Omental fat pad (tissue), 4 donors: ENCODE results near the gene TXNDC17. TPM values are rescaled to one million over a fixed set of nuclear protein-coding genes. Genes with fewer than 3 reads are reported as not detected.

Experiments
- ATAC-seq: fragments of 150-250 bp; one replicate; pipeline ENCODE4 v1.9.1; 2016; ENCODE audit warnings: mild to moderate bottlenecking, moderate library complexity; ENCODE audit not compliant: low FRiP score
- DNase-seq: peaks from one replicate; pipeline ENCODE4 v3.0.0-alpha.2; 2019; ENCODE audit warnings: low spot score
- total RNA-seq, 4 donors: library from RNA; depleted of rRNA; stranded (reverse); fragments of >200 nt; gene quantifications; one replicate each; pipeline ENCODE4 v1.1.0, GENCODE V29; 2016
- TF ChIP-seq, protein P1 (sequence below), 3 donors: fragments of 450-650 bp; IDR thresholded peaks; one replicate each; pipeline ENCODE4 v1.5.1; 2016 to 2017; ENCODE audit warnings: antibody characterized with exemption in 3 of 3, mild to moderate bottlenecking in 3 of 3, moderate library complexity in 2 of 3

The TXNDC17 gene
- total RNA-seq, 4 donors from 2014 or later: 58.5 to 155 (median 109) TPM

DNA sequence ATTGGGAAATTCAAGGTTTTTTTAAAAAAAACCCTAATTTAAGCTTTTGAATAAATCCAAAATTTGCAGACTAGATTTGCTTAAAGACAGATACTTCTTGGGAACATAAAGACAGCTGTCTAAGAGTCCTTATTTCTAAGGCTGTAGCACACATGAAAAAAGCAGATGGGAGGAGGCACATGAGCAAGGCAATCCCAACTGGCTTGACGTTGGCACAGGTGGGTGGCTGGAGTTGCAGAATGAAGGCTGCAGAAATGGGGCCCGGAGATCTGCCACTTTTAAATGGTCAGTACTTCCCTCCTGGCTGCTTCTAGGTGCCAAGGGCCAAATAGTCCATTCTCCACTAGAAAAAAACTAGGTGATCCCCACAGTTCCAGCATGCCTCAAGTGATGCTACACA lies 4.8 kb upstream of the TXNDC17 start:
- TF ChIP-seq, protein P1, sequence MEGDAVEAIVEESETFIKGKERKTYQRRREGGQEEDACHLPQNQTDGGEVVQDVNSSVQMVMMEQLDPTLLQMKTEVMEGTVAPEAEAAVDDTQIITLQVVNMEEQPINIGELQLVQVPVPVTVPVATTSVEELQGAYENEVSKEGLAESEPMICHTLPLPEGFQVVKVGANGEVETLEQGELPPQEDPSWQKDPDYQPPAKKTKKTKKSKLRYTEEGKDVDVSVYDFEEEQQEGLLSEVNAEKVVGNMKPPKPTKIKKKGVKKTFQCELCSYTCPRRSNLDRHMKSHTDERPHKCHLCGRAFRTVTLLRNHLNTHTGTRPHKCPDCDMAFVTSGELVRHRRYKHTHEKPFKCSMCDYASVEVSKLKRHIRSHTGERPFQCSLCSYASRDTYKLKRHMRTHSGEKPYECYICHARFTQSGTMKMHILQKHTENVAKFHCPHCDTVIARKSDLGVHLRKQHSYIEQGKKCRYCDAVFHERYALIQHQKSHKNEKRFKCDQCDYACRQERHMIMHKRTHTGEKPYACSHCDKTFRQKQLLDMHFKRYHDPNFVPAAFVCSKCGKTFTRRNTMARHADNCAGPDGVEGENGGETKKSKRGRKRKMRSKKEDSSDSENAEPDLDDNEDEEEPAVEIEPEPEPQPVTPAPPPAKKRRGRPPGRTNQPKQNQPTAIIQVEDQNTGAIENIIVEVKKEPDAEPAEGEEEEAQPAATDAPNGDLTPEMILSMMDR (IDR thresholded peaks at IDR 0.05): no peak
- no peak for ATAC-seq
- DNase-seq: no peak

DNA sequence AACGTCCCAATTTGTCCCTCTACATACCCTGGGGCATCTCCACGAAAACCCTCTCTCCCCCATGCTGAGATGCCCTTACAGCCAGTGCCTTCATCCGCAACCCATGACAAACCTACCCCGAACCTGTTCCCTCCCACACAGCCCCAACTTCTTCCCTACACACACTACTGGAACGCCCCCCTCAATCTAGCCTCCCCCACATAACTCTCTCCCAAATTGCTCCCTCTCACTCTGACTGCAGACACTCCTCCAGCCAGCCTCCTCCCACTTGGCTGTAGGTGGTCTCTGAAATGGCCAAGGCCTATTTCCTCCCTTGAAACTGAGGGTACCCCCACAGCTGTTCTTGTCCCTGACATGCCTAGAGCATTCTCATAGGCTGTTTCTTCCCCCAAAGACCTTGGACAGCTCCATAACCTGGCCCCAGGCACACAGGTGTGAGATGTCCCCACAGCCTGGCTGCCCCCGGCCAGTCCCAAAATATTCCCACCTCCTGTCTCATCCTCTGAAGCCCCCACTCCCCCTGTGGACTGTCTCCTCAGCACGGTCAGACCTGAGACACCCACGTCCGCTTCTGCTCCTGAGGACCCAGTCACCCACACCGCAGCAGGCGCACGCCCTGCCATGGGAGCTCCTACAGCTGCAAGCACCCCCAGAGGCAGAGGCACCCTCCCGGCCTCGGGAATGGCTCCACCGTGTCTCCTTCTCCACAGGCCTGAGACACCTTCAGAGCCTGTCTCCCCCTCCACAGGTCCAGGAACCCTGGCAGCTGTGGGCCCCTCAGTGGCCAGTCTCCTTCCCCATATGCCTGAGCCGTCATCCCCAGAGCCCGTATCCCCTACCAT lies 4.0 kb upstream of the TXNDC17 start:
- TF ChIP-seq, protein P1 (IDR thresholded peaks at IDR 0.05): no peak
- ATAC-seq (no peak), DNase-seq (no peak)

DNA sequence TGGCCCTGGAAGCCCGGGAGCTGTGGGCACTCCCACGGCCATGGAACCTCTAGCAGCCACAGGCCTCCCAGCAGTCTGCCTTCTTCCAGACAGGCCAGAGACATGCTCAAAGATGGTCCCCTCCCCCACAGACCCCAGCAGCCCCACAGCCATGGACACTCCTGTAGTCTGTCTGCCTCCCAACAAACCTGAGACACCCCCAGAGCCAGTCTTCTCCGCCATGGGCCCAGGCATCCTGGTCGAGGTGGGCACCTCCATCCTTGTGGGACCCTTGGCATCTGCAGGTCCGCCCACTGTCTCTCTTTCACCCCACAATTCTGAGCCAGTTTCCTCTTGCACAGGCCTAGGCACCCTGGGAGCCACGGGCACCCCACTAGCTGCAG lies 3.4 kb upstream of the TXNDC17 start:
- TF ChIP-seq, protein P1 (IDR thresholded peaks at IDR 0.05): no peak
- ATAC-seq (no peak), DNase-seq (no peak)

DNA sequence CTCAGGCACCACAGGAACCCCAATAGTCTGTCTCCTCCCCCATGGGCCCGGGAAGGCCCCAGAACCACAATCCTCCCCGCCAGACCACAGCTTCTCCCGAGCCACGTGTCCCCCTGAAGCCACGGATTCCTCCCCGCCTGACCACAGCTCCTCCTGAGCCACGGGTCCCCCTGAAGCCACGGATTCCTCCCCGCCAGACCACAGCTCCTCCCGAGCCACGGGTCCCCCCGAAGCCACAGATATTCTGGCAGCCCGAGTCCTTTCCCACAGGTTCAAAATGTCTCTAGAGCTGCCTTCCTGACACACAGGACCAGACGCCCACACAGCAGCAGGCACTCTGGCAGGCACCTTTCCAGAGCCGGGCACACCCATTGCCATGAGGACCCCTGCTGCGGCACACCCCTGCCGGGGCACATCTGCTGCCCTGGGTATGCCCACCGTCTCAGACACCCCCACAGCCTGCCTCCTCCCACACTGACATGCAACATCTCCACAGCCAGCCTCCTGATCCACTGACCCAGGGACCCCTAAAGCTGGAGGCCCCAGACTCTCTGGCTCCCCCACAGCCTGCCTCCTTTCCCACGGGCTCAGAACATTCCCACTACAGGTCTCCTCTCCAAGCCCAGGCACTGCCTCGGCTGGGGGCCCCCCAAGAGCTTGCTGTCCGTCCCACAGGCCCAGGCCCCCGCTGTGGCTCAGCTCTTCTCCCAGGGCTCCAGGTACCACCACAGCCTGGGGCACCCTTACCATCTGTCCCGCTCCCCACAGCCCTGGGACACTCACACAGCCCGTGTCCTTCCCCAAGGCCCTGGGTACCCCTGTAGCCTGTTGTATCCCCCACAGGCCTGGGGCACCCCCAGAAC lies 2.6 kb upstream of the TXNDC17 start:
- ATAC-seq (no peak), DNase-seq (no peak)
- TF ChIP-seq, protein P1 (IDR thresholded peaks at IDR 0.05): no peak

DNA sequence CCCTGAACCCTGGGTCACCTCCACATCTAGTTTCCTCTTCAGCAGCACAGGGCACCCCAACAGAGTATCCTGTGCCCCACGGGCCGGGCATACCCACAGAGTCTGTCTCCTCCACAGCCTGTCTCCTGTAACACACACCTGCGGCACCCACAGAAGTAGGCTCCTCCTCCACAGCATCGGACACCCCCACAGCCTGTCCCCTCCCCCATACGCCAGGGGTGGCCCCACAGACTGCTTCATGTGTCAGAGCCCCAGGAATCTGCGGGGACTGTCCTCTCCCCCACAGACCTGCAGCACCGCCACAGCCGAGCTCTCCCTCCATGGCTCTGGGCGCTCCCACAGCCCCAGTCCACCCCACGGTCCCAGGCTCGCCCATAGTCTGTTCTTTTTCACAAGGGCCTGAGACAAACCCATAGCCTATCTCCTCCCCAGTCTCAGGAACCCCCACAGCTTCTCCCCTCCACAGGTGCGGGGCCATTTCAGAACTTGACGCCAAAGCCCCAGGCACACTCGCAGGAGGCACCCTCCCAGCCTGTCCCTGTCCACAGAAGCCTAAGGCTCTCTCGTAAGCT lies 1.8 kb upstream of the TXNDC17 start:
- ATAC-seq (no peak), DNase-seq (no peak)
- TF ChIP-seq, protein P1 (IDR thresholded peaks at IDR 0.05): no peak

DNA sequence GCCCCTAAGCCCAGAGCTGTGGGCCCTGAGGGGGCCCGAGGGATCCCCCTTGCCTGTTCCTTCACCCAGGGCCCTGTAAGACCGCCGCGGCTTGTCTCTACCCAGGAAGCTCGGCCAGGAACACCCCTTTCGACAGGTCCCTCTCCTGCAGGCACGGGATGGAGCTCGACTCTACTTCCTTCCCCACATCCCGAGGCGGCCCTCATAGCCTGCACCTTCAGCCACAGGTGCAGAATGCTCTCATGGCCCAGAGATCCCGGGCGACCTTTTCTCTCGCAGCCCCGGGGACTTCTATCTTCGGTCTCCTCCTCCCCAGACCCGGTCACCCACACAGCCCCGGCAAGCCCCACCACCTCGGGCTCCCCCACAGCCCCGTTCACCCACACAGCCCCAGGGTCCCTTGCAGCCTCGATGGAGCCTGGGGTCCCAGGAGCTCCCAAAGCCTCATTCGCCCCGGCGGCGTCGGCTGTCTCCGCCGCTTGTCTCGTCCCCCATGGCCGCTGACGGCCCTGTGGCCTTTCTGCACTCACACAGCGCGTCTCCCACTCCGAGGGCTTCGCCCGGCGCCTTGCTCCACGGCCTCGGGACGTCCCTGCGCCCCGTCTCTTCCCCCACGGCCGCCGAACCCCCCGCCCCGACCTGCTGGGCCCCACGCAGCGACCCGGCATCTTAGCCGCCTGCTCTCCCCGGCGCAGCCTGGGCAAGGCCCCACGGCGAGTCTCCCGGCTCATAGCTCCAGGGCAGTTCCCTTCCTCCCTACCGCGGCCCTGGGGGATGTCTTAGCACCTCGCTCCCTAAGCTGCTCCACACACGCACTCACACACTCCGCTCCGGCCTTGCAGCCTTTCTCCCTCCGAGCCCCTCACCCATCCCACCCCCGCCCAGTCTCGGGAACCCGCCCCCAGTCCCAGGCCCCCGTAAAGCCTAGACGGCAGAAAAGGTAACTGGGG lies 999 bp upstream of the TXNDC17 start:
- DNase-seq (no peak), ATAC-seq (peak; percentile 30)
- TF ChIP-seq, protein P1 (IDR thresholded peaks at IDR 0.05): no peak
